K562 (cell line): ENCODE measurements around the gene IRAG1.

Source experiments
- ARHGAP35 ChIP-seq: fragments of 450-650 bp; IDR thresholded peaks from 2 replicates; pipeline ENCODE4 v1.6.1; 2018; ENCODE audit not compliant: partially characterized antibody
- CBFB ChIP-seq: sonication (generic); formaldehyde crosslinking; IDR thresholded peaks from 2 replicates; pipeline ENCODE4 v1.4.0; 2020; ENCODE audit warnings: mild to moderate bottlenecking, missing genetic modification reagents
- NR2C2 ChIP-seq, 2 experiments: fragments of 200-800 bp in 1 of 2; sonication (Bioruptor generic) in 1 of 2; sonication (generic) in 1 of 2; formaldehyde crosslinking in 1 of 2; IDR thresholded peaks; 2 replicates each; pipeline versions ENCODE4 v1.6.1 to v1.8.0; 2016 to 2022; ENCODE audit warnings: mild to moderate bottlenecking in 1 of 2, missing compliant biosample characterization in 1 of 2, missing genetic modification characterization in 1 of 2, missing genetic modification reagents in 1 of 2
- ZNF274 ChIP-seq: IDR thresholded peaks from 2 replicates; pipeline ENCODE4 v1.6.1; 2011; ENCODE audit warnings: low read depth, mild to moderate bottlenecking, low read length, moderate library complexity, borderline replicate concordance
- TF ChIP-seq, protein P1 (sequence below): sonication (generic); formaldehyde crosslinking; IDR thresholded peaks from 2 replicates; pipeline ENCODE4 v1.8.0; 2022; ENCODE audit warnings: missing genetic modification reagents, mild to moderate bottlenecking, borderline replicate concordance
- TF ChIP-seq, protein P2 (sequence below): sonication (generic); formaldehyde crosslinking; IDR thresholded peaks from 2 replicates; pipeline ENCODE4 v1.8.0; 2023; ENCODE audit warnings: mild to moderate bottlenecking, missing genetic modification reagents

DNA sequence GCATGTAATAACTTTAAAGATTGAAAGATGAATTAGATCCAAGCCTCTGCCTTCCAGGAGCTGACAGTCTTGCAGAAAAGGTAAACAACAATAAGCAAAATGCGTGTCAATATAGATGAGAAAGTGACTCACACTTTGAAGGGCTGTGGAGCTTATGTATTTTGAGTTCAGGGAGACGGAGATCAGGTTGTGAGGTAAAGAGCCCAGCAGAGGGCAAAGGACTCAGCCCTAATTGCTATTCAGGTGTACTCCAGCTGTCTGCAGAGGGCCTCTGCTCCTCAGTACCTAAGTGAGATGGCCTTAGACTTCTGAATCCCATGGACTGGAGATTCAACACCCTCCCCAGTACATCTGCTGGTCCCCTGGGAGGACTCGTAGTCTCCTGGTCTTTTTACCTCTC, 34.6 kb upstream of the IRAG1 start:
- TF ChIP-seq CBFB (CRISPR knock-in tag) (no peak), NR2C2 (CRISPR knock-in tag; IDR thresholded peaks at IDR 0.05) (no peak), NR2C2 (tag; IDR thresholded peaks at IDR 0.05) (no peak), ARHGAP35 (no peak), ZNF274 (no peak)
- TF ChIP-seq, protein P1, sequence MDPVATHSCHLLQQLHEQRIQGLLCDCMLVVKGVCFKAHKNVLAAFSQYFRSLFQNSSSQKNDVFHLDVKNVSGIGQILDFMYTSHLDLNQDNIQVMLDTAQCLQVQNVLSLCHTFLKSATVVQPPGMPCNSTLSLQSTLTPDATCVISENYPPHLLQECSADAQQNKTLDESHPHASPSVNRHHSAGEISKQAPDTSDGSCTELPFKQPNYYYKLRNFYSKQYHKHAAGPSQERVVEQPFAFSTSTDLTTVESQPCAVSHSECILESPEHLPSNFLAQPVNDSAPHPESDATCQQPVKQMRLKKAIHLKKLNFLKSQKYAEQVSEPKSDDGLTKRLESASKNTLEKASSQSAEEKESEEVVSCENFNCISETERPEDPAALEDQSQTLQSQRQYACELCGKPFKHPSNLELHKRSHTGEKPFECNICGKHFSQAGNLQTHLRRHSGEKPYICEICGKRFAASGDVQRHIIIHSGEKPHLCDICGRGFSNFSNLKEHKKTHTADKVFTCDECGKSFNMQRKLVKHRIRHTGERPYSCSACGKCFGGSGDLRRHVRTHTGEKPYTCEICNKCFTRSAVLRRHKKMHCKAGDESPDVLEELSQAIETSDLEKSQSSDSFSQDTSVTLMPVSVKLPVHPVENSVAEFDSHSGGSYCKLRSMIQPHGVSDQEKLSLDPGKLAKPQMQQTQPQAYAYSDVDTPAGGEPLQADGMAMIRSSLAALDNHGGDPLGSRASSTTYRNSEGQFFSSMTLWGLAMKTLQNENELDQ = no peak
- TF ChIP-seq, protein P2, sequence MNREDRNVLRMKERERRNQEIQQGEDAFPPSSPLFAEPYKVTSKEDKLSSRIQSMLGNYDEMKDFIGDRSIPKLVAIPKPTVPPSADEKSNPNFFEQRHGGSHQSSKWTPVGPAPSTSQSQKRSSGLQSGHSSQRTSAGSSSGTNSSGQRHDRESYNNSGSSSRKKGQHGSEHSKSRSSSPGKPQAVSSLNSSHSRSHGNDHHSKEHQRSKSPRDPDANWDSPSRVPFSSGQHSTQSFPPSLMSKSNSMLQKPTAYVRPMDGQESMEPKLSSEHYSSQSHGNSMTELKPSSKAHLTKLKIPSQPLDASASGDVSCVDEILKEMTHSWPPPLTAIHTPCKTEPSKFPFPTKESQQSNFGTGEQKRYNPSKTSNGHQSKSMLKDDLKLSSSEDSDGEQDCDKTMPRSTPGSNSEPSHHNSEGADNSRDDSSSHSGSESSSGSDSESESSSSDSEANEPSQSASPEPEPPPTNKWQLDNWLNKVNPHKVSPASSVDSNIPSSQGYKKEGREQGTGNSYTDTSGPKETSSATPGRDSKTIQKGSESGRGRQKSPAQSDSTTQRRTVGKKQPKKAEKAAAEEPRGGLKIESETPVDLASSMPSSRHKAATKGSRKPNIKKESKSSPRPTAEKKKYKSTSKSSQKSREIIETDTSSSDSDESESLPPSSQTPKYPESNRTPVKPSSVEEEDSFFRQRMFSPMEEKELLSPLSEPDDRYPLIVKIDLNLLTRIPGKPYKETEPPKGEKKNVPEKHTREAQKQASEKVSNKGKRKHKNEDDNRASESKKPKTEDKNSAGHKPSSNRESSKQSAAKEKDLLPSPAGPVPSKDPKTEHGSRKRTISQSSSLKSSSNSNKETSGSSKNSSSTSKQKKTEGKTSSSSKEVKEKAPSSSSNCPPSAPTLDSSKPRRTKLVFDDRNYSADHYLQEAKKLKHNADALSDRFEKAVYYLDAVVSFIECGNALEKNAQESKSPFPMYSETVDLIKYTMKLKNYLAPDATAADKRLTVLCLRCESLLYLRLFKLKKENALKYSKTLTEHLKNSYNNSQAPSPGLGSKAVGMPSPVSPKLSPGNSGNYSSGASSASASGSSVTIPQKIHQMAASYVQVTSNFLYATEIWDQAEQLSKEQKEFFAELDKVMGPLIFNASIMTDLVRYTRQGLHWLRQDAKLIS (CRISPR knock-in tag) = no peak
